Measurements from ENCODE around the gene BBS9. TPM values are rescaled to one million over a fixed set of nuclear protein-coding genes. Genes with fewer than 3 reads are reported as not detected.

BBS9 gene
- total RNA-seq, 1 donor from 2014 or later = 16.2 TPM

GRCh38 chr7:33421429-33421828 lies 292.1 kb downstream of the BBS9 start:
- H3K36me3 Mint-ChIP-seq (ENCODE audit: low read depth) = peaks cover 2% of the 10 kb centered on the region
- no peaks in the 10 kb centered on the region for H3K27me3 Mint-ChIP-seq (ENCODE audit: low read depth)
- TF ChIP-seq CTCF (conservative IDR thresholded peaks at IDR 0.05) = no peak
- H3K9me3 Mint-ChIP-seq = peaks cover 3% of the 10 kb centered on the region
- no peak overlapping the region for H3K4me3 Mint-ChIP-seq
- no peak overlapping the region for H3K27ac Mint-ChIP-seq (ENCODE audit: unreplicated experiment)
- DNase-seq (ENCODE audit: low read depth, low spot score) = no peak
- peaks cover 6% of the 10 kb centered on the region for H3K4me1 Mint-ChIP-seq

GRCh38 chr7:33422141-33422540 lies 292.8 kb downstream of the BBS9 start:
- Mint-ChIP-seq H3K36me3 (ENCODE audit: low read depth) (peaks cover 2% of the 10 kb centered on the region), H3K4me3 (no peak overlapping the region), H3K27ac (ENCODE audit: unreplicated experiment) (no peak overlapping the region), H3K4me1 (peaks cover 6% of the 10 kb centered on the region), H3K27me3 (ENCODE audit: low read depth) (no peaks in the 10 kb centered on the region), H3K9me3 (peaks cover 3% of the 10 kb centered on the region)
- TF ChIP-seq CTCF (conservative IDR thresholded peaks at IDR 0.05) = no peak
- no peak for DNase-seq (ENCODE audit: low read depth, low spot score)

- H3K27me3 Mint-ChIP-seq (ENCODE audit: low read depth) = no peaks in the 10 kb centered on the region
- H3K4me1 Mint-ChIP-seq = peaks cover 4% of the 10 kb centered on the region
- DNase-seq (ENCODE audit: low read depth, low spot score) = no peak
- peaks cover 3% of the 10 kb centered on the region for H3K9me3 Mint-ChIP-seq
- H3K27ac Mint-ChIP-seq (ENCODE audit: unreplicated experiment) = peak overlapping the region; percentile 81
- H3K36me3 Mint-ChIP-seq (ENCODE audit: low read depth) = peaks cover 1% of the 10 kb centered on the region
- TF ChIP-seq CTCF (conservative IDR thresholded peaks at IDR 0.05) = no peak
- no peak overlapping the region for H3K4me3 Mint-ChIP-seq
These were observed 293.7 kb downstream of the BBS9 start for GRCh38 chr7:33422825-33423645.

GRCh38 chr7:33423646-33424020 lies 294.3 kb downstream of the BBS9 start:
- Mint-ChIP-seq H3K27ac (ENCODE audit: unreplicated experiment) (no peak overlapping the region), H3K36me3 (ENCODE audit: low read depth) (no peaks in the 10 kb centered on the region), H3K4me1 (no peaks in the 10 kb centered on the region), H3K9me3 (no peaks in the 10 kb centered on the region), H3K4me3 (no peak overlapping the region), H3K27me3 (ENCODE audit: low read depth) (no peaks in the 10 kb centered on the region)
- peak; percentile 65 for TF ChIP-seq CTCF (conservative IDR thresholded peaks at IDR 0.05)
- DNase-seq (ENCODE audit: low read depth, low spot score) = no peak

- Mint-ChIP-seq H3K9me3 (no peaks in the 10 kb centered on the region), H3K4me3 (no peak overlapping the region), H3K27me3 (ENCODE audit: low read depth) (no peaks in the 10 kb centered on the region), H3K4me1 (no peaks in the 10 kb centered on the region), H3K36me3 (ENCODE audit: low read depth) (no peaks in the 10 kb centered on the region), H3K27ac (ENCODE audit: unreplicated experiment) (no peak overlapping the region)
- no peak for DNase-seq (ENCODE audit: low read depth, low spot score)
- TF ChIP-seq CTCF (conservative IDR thresholded peaks at IDR 0.05) = no peak
These were observed 296.0 kb downstream of the BBS9 start for GRCh38 chr7:33425395-33425794.
